ENCODE data around the gene SGF29.

Gene SGF29

GRCh38 chr16:28549301-28549899 lies 4.3 kb upstream of the SGF29 start:
- 74% methylated on average over 11 of the region's 11 CpGs for WGBS
- Histone ChIP-seq H4K8ac (ENCODE audit: low read length) (no peak overlapping the region), H3K9me3 (ENCODE audit: control insufficient read depth, low read length) (no peaks in the 10 kb centered on the region)

GRCh38 chr16:28554634-28555423 lies 1.1 kb downstream of the SGF29 start:
- no peak overlapping the region for H2BK12ac ChIP-seq (ENCODE audit: low read length in 2 of 2)
- DNase-seq = no peak
- no peak overlapping the region for H3K14ac ChIP-seq (ENCODE audit: low read length in 2 of 2)
- peak overlapping the region in 1 of 2 experiments; percentile 59 for H3K23ac ChIP-seq (ENCODE audit: low read length in 2 of 2)
- WGBS = 93% methylated on average over 15 of the region's 15 CpGs
- peak overlapping the region in 1 of 2 experiments; percentile 79 for H3K4ac ChIP-seq (ENCODE audit: low read depth in 1 of 2, low read length in 2 of 2)
- H3K18ac ChIP-seq (ENCODE audit: low read depth in 1 of 2, low read length in 2 of 2) = peak overlapping the region in 1 of 2 experiments; percentile 18
- H3K4me1 ChIP-seq (ENCODE audit: control insufficient read depth, insufficient read depth, low read depth, low read length) = peaks cover 7% of the 10 kb centered on the region
- H3K27ac ChIP-seq (ENCODE audit: low read length, poor library complexity, severe bottlenecking) = no peak overlapping the region
- no peak overlapping the region for H2BK15ac ChIP-seq (ENCODE audit: low read depth, poor library complexity, severe bottlenecking)
- H3K4me2 ChIP-seq (ENCODE audit: low read length, poor library complexity, severe bottlenecking) = peak overlapping the region; percentile 81
- no peaks in the 10 kb centered on the region for H3K9me3 ChIP-seq (ENCODE audit: control insufficient read depth, low read length)
- no peak overlapping the region for H2BK120ac ChIP-seq (ENCODE audit: low read depth, low read length)
- peak overlapping the region; percentile 29 for H2AFZ ChIP-seq (ENCODE audit: low read depth, low read length)
- no peak overlapping the region for H4K91ac ChIP-seq (ENCODE audit: low read length)
- H2BK5ac ChIP-seq (ENCODE audit: low read depth, low read length, poor library complexity, severe bottlenecking) = no peak overlapping the region
- peak overlapping the region; percentile 66 for H4K8ac ChIP-seq (ENCODE audit: low read length)
- peaks cover 22% of the 10 kb centered on the region for H3K79me1 ChIP-seq (replicated peaks; ENCODE audit: low read length, poor library complexity, severe bottlenecking)
- H3K27me3 ChIP-seq (ENCODE audit: control insufficient read depth in 1 of 2, insufficient read depth in 1 of 2, low read length in 2 of 2) = no peaks in the 10 kb centered on the region
- peak overlapping the region; percentile 49 for H2AK5ac ChIP-seq (ENCODE audit: low read length, severe bottlenecking)
- peak overlapping the region; percentile 74 for H3K9ac ChIP-seq (ENCODE audit: low read length)
- H3K4me3 ChIP-seq (ENCODE audit: insufficient read depth in 1 of 2, low read depth in 1 of 2, low read length in 2 of 2) = peak overlapping the region in 1 of 2 experiments; percentile 76
- H3K36me3 ChIP-seq (ENCODE audit: control insufficient read depth in 1 of 2, insufficient read depth in 2 of 2, low read depth in 1 of 2, low read length in 2 of 2) = peaks cover 7% of the 10 kb centered on the region in 2 experiments

More at GRCh38 chr16:28549301-28549899, 4.3 kb upstream of the SGF29 start:
- Histone ChIP-seq H2AK5ac (ENCODE audit: low read length, severe bottlenecking) (no peak overlapping the region), H3K4me1 (ENCODE audit: control insufficient read depth, insufficient read depth, low read depth, low read length) (peaks cover under 1% of the 10 kb centered on the region), H3K36me3 (ENCODE audit: control insufficient read depth in 1 of 2, insufficient read depth in 2 of 2, low read depth in 1 of 2, low read length in 2 of 2) (no peaks in the 10 kb centered on the region), H3K27ac (ENCODE audit: low read length, poor library complexity, severe bottlenecking) (no peak overlapping the region), H3K4me2 (ENCODE audit: low read length, poor library complexity, severe bottlenecking) (no peak overlapping the region), H3K14ac (ENCODE audit: low read length in 2 of 2) (no peak overlapping the region), H4K91ac (ENCODE audit: low read length) (no peak overlapping the region), H3K4ac (ENCODE audit: low read depth in 1 of 2, low read length in 2 of 2) (no peak overlapping the region), H3K4me3 (ENCODE audit: insufficient read depth in 1 of 2, low read depth in 1 of 2, low read length in 2 of 2) (no peak overlapping the region), H3K18ac (ENCODE audit: low read depth in 1 of 2, low read length in 2 of 2) (no peak overlapping the region), H2BK5ac (ENCODE audit: low read depth, low read length, poor library complexity, severe bottlenecking) (no peak overlapping the region), H3K23ac (ENCODE audit: low read length in 2 of 2) (no peak overlapping the region), H3K9ac (ENCODE audit: low read length) (no peak overlapping the region), H2BK12ac (ENCODE audit: low read length in 2 of 2) (no peak overlapping the region), H2BK120ac (ENCODE audit: low read depth, low read length) (no peak overlapping the region), H2BK15ac (ENCODE audit: low read depth, poor library complexity, severe bottlenecking) (no peak overlapping the region), H2AFZ (ENCODE audit: low read depth, low read length) (no peak overlapping the region), H3K79me1 (replicated peaks; ENCODE audit: low read length, poor library complexity, severe bottlenecking) (no peaks in the 10 kb centered on the region), H3K27me3 (ENCODE audit: control insufficient read depth in 1 of 2, insufficient read depth in 1 of 2, low read length in 2 of 2) (peaks cover 0 to 4% of the 10 kb centered on the region in 2 experiments)
- peak; percentile 38 for DNase-seq

GRCh38 chr16:28555561-28555960 lies 1.8 kb downstream of the SGF29 start:
- Histone ChIP-seq H3K36me3 (ENCODE audit: control insufficient read depth in 1 of 2, insufficient read depth in 2 of 2, low read depth in 1 of 2, low read length in 2 of 2) (peaks cover 7% of the 10 kb centered on the region in 2 experiments), H2BK15ac (ENCODE audit: low read depth, poor library complexity, severe bottlenecking) (no peak overlapping the region), H4K91ac (ENCODE audit: low read length) (no peak overlapping the region), H3K79me1 (replicated peaks; ENCODE audit: low read length, poor library complexity, severe bottlenecking) (peaks cover 24% of the 10 kb centered on the region), H3K18ac (ENCODE audit: low read depth in 1 of 2, low read length in 2 of 2) (no peak overlapping the region), H2BK5ac (ENCODE audit: low read depth, low read length, poor library complexity, severe bottlenecking) (no peak overlapping the region), H3K27me3 (ENCODE audit: control insufficient read depth in 1 of 2, insufficient read depth in 1 of 2, low read length in 2 of 2) (no peaks in the 10 kb centered on the region), H3K9me3 (ENCODE audit: control insufficient read depth, low read length) (no peaks in the 10 kb centered on the region), H3K23ac (ENCODE audit: low read length in 2 of 2) (no peak overlapping the region), H2BK12ac (ENCODE audit: low read length in 2 of 2) (no peak overlapping the region), H3K14ac (ENCODE audit: low read length in 2 of 2) (no peak overlapping the region), H3K4me1 (ENCODE audit: control insufficient read depth, insufficient read depth, low read depth, low read length) (peaks cover 7% of the 10 kb centered on the region), H2AK5ac (ENCODE audit: low read length, severe bottlenecking) (no peak overlapping the region), H3K9ac (ENCODE audit: low read length) (no peak overlapping the region), H3K27ac (ENCODE audit: low read length, poor library complexity, severe bottlenecking) (no peak overlapping the region), H2AFZ (ENCODE audit: low read depth, low read length) (no peak overlapping the region), H3K4me2 (ENCODE audit: low read length, poor library complexity, severe bottlenecking) (no peak overlapping the region), H4K8ac (ENCODE audit: low read length) (no peak overlapping the region), H2BK120ac (ENCODE audit: low read depth, low read length) (no peak overlapping the region), H3K4ac (ENCODE audit: low read depth in 1 of 2, low read length in 2 of 2) (no peak overlapping the region), H3K4me3 (ENCODE audit: insufficient read depth in 1 of 2, low read depth in 1 of 2, low read length in 2 of 2) (no peak overlapping the region)
- no peak for DNase-seq
- 100% methylated on average over 2 of the region's 2 CpGs for WGBS

DNA sequence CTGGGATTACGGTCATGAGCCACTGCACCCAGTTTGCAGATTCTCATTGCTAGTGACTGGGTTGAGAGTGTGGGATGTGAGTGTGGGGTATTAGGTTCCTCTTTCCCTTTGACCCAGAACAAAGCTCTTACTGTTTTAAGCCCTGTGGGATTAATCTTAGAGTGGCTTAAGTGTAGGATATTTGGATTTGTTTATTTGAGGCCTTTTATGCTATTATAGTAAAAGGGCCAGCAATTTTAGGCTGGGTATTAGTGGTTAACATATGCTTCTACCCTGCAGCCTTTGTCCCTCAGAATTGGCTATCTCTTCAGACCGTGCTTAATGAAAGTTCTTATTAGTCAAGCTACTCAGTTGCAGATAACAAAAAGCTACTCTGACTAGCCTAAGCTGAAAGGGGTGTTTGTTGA lies 3.2 kb downstream of the SGF29 start:
- Histone ChIP-seq H3K9me3 (ENCODE audit: control insufficient read depth, low read length) (no peaks in the 10 kb centered on the region), H3K18ac (ENCODE audit: low read depth in 1 of 2, low read length in 2 of 2) (no peak overlapping the region), H2BK12ac (ENCODE audit: low read length in 2 of 2) (no peak overlapping the region), H3K4me1 (ENCODE audit: control insufficient read depth, insufficient read depth, low read depth, low read length) (peaks cover 7% of the 10 kb centered on the region), H2BK5ac (ENCODE audit: low read depth, low read length, poor library complexity, severe bottlenecking) (no peak overlapping the region), H3K36me3 (ENCODE audit: control insufficient read depth in 1 of 2, insufficient read depth in 2 of 2, low read depth in 1 of 2, low read length in 2 of 2) (peaks cover 7% of the 10 kb centered on the region in 2 experiments), H3K27ac (ENCODE audit: low read length, poor library complexity, severe bottlenecking) (no peak overlapping the region), H3K4me3 (ENCODE audit: insufficient read depth in 1 of 2, low read depth in 1 of 2, low read length in 2 of 2) (no peak overlapping the region), H3K79me1 (replicated peaks; ENCODE audit: low read length, poor library complexity, severe bottlenecking) (peaks cover 27% of the 10 kb centered on the region), H4K8ac (ENCODE audit: low read length) (no peak overlapping the region), H2BK120ac (ENCODE audit: low read depth, low read length) (no peak overlapping the region), H3K4ac (ENCODE audit: low read depth in 1 of 2, low read length in 2 of 2) (no peak overlapping the region), H3K14ac (ENCODE audit: low read length in 2 of 2) (no peak overlapping the region), H3K23ac (ENCODE audit: low read length in 2 of 2) (no peak overlapping the region), H3K9ac (ENCODE audit: low read length) (no peak overlapping the region), H2AFZ (ENCODE audit: low read depth, low read length) (no peak overlapping the region), H2BK15ac (ENCODE audit: low read depth, poor library complexity, severe bottlenecking) (no peak overlapping the region), H2AK5ac (ENCODE audit: low read length, severe bottlenecking) (no peak overlapping the region), H4K91ac (ENCODE audit: low read length) (no peak overlapping the region), H3K27me3 (ENCODE audit: control insufficient read depth in 1 of 2, insufficient read depth in 1 of 2, low read length in 2 of 2) (no peaks in the 10 kb centered on the region), H3K4me2 (ENCODE audit: low read length, poor library complexity, severe bottlenecking) (no peak overlapping the region)
- no peak for DNase-seq
- WGBS = 90% methylated on average over 1 of the region's 2 CpGs
